NCI-H1417 treated with DMSO at 0.1 percent for 48 hours (cell line): ENCODE data around the gene MIS12.

Experiments
- DNase-seq: peaks from one replicate; lab custom pipeline; 2025; lab: John Stamatoyannopoulos, UW

MIS12 gene

DNA sequence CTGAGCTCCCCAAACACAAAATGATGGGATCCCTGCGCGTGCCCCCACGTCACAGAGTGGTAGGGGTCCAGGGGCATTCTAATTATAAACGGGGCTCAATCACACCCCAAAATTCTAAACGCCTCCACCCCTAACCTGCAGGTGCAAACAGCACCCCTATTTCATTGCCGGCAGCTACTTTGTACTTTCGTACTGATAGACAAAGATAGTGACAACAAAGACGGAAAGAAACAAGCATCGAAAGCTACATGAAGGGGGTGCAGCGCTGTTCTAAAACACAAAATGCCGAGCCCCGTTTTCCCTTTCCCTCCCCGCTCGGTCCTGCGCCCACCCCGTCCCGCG, 13.9 kb downstream of the MIS12 start:
- DNase-seq, result no peak

DNA sequence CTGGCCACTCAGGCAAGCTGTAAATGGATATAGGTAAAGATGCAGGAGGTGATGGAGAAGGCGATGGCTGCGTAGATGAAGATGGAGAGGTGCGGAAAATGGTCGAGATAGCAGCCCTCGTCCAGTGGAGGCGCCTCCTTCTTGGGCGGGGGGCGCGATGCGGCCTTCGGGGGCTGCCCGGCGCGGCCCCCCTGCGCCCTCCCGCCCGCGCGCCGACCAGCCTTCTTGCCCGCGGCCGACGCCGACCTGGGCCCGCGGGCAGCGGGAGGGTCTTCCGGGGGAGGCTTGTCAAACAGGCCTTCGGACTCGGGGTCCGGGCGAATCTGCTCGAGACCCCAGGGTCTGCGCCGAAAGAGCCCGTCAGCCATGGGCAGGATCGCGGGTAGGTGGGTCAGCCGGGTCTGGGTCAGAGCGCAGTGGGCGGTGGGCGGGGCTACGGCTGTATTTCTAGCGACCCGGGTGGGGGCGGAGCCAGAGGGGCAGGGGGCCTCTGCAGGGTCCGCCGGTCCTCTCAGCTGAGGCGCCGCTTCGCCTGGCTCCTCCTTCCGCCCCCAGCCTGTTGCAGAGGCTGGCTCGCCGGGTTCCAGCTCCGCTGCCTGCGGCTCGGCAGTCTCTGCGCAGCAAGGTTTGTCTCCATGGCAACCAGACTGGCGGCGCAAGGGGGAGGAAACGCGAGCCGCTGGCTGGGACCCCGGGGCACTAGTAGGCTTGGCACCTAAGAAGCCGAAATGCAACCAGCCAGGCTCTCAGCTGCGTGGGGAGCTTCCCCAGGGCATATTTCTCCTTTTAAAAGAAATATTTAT, 14.4 kb downstream of the MIS12 start:
- no peak for DNase-seq

DNA sequence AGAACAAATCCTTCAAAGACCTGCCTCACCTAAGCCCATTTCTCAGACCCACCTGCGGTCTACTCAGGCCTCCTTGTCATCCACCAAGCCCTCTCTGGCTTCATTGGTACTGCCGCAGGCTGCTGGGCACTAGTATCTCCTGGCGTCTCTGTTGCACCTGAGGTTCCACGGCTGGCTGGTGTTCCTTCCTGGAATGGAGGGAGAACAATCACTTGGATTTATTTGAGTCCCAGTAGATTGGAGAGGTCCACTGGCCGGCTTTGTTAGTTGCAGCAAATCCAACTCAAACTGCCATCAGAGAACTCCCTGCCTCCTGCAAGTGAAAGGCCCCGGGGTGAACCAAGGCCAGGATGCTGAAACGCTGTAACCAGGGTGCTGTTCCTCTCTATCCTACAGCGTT, 15.3 kb downstream of the MIS12 start:
- no peak for DNase-seq

DNA sequence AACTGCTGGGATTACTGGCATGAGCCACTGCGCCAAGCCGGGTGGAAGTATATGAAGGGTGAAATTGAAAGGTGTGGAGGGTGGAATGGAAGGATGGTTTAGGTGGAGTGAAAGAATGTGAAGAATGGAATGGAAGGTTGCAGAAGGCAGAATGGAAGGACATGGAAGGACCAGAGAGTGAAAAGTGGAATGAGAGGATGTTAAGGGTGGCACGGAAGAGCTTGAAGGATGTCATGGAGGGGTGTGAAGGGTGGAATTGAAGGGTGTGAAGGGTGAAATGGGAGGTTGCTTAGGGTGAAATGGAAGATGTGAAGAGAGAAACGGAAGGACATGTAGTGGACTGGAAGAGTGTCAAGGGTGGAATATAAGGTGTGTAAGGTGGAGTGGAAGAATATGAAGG, 16.2 kb downstream of the MIS12 start:
- no peak for DNase-seq

DNA sequence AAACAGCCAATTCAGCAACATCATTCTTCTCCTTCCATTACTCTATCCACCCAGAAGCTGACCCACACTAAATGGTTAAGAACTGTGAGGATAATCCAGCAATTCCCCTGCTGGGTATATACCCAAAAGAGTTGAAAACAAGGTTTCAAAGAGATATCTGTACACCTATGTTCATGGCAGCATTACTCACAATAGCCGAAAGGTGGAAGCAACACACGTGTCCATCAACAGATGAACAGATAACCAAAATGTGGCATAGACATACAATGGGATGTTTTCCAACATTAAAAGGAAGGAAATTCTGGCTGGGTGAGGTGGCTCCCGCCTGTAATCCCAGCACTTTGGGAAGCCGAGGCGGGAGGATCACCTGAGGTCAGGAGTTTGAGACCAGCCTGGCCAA, 19.9 kb downstream of the MIS12 start:
- no peak for DNase-seq

DNA sequence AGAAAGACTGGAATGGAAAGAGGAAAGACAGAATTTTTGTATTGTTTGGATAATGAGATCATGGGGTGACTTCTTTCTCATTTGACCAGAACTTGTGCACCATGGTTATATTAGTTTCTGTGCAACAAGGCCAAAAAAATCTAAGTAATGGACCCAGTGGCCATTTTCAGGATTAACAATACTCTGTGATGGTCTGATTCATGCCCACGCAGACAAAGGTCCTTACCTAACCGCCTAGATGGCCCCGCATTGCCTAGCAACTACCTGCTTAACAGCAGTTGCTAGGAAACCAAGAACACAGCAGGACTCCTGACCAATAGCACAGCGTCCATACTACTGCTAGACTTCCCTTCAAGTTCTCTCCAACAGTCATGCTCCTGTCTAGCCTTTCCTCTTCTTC, 22.4 kb downstream of the MIS12 start:
- peak; percentile 52 for DNase-seq

DNA sequence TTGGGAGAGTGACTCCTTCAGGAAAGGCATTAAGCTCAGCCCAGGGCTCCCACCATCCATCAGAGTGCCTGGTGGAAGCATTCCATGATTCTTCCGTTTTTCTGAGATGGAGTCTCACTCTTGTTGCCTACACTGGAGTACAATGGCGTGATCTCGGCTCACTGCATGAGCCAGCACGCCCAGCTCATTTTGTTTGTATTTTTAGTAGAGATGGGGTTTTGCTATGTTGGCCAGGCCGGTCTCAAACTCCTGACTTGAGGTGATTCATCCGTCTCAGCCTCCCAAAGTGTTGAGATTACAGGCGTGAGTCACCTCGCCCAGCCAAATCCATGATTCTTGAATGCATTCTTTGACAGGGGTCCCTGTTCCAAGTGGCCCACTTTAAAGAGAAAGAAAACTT, 23.1 kb downstream of the MIS12 start:
- no peak for DNase-seq

DNA sequence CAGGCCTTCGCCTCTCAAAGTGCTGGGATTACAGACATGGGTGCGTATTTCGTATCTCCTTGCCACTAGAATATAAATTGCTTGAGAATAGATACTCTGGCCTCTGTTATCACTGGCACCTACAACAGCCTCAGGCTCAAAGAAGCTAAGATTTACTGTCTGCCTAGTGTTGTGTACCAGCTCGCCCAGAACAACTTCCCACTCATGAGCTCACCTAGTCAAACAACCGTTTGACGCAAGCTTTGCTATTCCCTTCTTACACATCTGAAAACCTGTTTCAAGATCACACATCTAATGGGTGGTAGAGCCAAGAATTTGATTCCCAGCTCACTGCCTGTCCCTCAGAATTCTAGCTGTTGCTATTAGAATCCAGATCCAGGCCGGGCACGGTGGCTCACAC, 24.4 kb downstream of the MIS12 start:
- DNase-seq, result no peak

DNA sequence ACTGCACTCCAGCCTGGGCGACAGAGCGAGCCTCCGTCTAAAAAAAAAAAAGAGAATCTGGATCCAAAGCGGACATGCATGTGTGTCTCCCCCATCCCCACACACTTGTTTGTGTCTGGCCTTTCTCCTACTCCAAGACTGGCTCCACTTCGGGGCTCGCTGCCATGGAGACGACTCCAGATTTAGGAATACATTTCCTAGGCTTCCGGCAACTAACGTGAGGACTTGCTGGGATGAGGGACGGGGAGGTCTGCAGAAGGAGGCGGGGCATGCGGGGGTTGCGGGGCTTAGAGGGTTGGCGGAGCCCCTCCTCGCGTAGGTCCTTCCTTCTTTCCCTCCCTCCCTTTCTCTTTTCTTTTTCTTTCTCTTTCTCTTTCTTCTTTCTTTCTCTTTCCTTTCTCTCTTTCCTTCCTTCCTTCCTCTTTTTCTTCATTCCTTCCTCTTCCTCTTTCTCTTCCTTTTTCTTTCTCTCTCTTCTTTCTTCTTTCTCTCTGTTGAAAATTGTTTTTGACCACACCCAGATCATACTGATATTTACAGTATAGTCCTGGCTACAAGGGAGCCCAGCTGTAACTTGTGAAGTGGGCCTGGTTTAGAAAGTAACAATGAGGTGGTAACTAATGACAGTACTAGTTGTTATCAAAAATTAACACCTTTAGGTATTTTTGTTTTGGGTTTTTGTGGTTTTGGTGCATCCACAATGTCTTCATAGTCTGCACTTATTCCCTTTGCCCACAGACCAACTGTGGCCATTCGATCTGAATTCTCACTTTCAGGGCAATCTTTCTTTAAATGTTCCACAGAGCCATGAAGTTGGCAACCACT, 25.2 kb downstream of the MIS12 start:
- DNase-seq, result no peak

DNA sequence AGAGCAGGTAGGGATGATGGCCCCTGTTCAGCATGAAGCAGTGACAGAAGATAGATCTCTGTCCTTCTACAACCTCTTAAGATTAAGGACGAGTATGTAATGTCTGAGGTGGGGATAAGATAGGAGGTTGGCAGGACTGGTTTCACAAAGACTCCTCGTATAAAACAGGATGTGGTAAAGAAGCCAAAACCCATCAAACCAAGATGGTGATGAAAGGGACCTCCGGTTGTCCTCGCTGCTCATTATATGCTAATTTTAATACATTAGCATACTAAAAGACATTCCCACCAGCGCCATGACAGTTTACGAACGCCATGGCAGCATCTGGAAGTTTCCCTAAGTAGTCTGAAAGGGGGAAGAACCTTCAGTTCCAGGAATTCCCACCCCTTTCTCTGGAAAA, 27.3 kb downstream of the MIS12 start:
- DNase-seq, result no peak

DNA sequence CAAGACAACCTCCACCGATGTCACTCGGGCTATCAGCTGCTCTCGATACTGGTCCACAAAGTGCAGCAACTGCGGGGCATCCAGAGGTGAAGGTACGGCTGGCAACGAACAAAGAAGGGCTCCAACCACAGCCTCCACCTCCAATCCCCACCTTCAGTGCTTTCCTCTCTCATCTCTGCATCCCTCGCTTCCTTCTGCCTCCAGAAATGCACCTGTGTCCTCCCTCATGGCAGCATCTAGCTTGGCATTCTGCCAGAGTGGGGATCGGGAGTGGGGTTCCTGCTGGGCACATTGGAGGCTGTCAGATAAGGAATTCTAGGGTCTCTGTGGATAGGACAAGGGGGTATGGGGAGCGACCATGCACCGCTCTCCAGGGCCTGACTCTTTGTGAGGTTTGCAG, 28.6 kb downstream of the MIS12 start:
- no peak for DNase-seq

DNA sequence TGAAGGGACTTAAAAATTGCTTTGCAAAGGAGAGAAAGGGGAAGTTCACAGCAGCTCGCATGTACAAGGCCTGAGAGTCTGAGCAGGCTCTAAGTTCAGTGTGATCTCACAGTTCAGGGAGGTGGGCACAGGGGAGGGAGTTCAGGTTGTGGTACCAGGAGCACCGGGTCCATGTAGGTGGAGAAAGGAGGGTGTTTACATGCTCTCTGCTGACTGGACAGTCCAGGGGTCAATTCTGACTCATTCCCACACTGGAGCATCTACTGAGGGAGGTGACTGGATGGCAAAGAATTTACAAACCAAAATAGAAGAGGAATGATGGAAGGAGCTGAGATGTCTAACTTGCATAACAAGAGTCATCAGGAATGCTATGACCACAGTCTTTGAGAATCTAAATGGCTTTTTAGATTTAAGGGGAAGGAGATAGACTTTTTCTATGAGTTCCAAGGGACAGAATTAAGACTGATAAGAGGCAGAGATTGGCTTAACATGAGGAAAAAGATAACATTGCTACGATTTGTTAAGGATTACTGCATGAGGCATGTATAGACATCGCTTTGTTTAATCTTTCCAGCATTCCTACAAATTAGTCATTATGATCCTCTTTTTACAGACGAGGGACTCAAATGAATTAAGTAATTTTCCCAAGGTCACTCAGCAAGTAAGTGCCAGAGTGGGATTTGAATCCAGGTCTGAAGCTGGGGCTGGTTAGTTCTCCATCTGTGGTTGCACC, 29.9 kb downstream of the MIS12 start:
- DNase-seq, result no peak

DNA sequence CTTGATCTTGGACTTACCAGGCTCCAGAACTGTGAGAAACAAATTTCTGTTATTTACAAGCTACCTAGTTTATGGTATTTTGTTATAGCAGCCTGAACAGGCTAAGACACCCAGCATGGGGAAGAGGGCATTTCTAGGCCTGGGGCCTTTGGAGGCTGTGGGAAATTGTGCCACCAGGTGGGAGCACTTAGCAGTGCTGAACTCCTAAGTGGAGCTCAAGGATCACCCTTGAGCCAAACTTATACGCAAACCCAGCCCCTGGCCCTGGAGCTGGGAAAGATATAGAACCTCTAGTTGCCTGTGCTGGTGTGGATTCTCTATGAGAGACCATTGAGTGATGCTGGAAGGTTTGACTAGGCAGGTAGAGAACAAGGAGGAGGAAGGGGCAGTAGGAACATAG, 36.1 kb downstream of the MIS12 start:
- DNase-seq, result no peak

DNA sequence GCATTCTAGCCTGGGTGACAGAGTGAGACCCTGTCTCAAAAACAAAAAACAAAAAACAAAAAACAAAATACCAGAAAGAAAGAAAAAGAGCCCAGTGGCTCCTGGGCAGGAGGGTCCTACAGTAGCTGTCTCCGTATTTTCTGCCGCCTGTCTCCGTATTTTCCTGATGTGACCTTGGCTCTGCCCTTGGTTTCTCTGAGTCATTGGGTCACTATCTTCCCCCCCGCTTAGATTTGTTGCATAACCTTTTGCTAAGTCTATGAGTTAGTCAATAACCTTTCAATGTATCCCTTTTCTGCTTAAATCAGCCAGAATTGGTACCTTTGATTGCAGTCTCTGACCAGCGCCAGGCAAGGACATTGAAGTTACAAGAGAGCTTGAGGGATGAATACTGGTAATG, 36.9 kb downstream of the MIS12 start:
- no peak for DNase-seq

DNA sequence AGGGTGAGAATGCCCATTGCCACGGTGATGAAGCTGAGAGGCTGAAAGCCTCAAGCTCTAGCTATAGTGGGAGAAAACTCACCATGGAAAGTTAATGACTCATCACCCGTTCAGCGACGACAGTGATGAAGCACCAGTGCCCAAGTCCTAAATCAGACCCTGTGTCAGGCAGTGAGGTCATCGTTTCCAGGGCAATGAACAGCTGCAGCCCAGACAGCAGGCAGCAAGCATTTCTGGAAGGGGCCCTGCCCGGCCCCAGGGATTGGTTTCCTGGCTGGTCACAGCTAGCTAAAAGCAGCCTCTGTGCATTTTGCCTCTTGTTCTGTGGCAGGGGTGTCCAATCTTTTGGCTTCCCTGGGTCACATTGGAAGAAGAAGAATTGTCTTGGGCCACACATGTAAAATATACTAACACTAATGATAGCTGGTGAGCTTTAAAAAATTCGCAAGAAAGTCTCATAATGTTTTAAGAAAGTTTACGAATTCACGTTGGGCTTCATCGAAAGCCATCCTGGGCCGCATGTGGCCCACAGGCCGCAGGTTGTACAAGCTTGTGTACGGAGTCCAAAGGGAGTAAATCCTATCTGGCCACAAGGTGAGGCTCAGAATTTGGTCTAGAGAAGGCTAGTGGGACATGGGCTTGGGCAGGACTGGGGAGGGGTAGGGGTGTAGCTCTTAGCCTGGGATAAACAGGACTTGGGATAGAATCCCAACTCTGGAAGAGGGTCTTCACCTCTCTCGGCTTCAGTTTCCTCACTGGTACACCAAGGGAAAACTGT, 40.6 kb downstream of the MIS12 start:
- no peak for DNase-seq

DNA sequence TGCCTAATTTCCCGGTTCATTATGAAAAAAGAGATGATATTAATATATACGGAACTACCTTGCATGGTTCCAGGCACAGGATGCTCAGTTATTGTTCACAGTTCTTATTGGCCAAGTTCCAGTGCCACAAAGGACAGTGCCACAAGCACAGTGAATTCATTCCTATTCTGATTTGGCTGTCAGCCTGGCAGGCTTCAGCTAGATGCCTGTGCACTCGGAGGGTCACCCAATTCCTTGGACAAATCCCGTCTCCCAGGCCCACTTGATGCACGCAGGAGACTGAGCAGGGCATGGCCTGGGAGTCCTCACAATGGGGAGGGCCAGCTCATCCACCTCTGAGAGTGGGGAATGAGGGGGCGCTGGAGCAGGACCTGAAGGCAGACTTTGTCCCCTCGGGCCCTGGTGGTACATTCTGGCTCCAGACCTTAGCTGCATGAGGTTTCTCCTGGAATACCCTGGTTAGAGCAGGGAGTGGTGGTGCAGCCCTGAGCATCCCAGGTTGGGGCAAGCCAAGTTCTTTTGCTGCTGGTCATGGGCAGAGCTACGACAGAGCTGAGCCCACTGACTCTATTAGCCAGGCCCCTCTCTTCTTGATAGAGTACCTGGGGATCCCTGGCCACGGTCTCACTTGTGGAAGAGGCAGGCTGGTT, 41.4 kb downstream of the MIS12 start:
- no peak for DNase-seq

DNA sequence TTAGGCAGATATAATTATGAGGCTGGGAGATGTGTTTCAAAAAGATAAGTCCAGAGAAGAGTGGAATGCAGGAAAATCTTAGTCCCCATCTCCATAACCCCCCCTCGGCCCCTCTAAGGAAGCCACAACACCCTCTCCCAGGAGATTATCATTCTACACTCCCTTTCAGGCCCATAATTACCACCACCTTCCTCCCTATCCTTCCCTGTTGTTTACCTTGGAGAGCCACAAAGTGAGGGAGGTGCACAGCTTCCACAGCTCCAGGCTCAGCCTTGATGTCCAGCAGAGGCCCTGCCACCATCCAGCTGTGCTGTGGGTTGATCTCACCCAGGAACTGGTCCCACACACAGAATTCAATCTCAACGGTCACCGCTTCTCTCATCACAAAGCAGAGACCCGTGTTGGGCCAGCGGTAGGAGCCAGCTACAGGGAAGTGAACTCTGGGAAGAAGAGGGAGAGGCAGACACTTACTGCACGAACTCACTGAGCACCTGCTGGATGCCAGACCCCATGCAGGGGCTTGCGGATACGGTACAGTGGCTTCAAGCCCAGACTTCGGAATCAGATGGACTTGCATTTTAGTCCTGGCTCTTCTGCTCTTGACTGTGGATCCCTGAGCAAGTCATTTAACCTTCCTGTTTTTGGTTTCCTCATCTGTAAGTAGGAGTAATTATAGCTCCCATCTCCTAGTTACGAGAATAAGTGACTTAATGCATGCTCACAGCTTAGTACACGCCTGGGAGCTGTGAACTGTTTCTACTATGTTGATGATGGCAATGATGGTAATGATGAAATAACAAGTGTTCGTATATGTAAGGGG, 44.1 kb downstream of the MIS12 start:
- DNase-seq, result no peak

DNA sequence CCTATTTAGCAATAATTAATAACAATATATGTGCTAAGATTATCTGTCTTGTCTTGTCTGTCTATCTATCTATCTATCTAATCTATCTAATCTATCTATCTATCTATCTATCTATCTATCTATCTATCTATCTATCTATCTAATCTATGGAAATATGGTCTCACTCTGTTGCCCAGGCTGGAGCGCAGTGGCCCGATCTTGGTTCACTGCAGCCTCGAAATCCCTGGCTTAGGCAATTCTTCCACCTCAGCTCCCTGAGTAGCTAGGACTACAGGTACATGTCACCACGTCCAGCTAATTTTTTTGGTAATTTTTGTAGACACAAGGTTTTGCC, 44.7 kb downstream of the MIS12 start:
- no peak for DNase-seq

DNA sequence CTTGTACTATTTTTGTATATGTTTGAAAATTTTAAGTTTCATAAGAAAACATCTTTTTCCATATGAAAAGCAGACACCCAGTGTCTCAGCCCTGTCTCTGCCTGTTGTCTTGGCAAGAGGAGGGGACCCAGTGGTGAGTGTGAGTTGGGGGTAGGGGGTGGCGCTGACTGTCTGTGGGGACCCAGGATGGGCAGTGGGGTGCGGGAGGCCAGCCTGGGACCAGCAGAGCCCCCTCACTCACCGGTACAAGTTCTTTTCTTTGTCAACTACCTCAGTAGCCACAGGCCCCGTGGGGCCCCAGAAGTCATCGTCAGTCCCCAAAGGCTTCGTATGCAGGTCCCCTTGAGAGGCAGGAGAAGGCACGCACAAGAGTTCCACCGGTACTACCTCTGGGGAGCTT, 46.2 kb downstream of the MIS12 start:
- no peak for DNase-seq

DNA sequence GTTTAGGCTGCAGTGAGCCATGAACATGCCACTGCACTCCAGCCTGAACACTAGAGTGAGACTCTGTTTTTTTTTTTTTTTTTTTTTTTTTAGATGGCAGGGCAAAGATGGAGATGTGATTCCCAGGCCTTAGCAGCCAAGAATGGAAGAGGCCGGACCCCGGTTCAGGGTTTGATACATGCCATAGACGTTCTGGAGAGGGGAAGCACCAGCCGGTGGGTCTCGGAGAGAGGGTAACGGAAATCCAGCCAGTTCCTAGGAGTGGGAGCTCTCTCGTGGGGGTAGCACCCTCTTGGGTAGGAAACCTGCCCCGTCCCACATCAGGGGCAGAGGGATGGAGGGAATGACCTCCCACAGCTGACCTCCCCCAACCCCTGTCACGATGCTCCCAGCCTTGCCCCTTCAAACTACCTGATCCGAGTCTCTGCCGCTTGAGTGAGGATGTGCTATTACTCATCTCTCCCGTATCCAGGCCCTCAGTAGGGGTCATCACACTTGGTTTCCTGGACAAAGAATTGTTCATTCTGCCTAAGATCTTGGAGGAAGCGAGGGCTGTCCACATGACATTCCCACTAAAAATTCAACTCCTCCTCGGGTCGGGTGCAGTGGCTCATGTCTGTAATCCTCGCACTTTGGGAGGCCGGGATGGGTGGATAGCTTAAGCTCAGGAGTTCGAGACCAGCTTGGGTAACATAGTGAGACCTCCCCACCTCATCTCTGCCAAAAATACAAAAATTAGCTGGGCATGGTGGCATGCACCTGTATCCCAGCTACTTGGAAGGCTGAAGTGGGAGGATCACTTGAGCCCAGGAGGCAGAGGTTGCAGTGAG, 47.3 kb downstream of the MIS12 start:
- DNase-seq, result no peak
